CD14-positive monocyte (primary cell): Measurements from ENCODE around the gene NAA10. TPM values are rescaled to one million over a fixed set of nuclear protein-coding genes. Genes with fewer than 3 reads are reported as not detected.

Source experiments
- DNase-seq, 3 donors: peaks; one replicate each; pipeline ENCODE4 v3.0.0-alpha.2; 2011 to 2022
- H2AFZ ChIP-seq: 2 replicates; pipeline ENCODE4 v1.6.0; 2012; ENCODE audit warnings: mild to moderate bottlenecking, low read depth, low read length, inconsistent platforms; ENCODE audit not compliant: insufficient read depth, poor library complexity, severe bottlenecking
- H3K27ac ChIP-seq, 2 donors: 1 replicate in 1 of 2; 2 replicates in 1 of 2; pipeline ENCODE4 v1.5.1; 2012 to 2013; ENCODE audit warnings: low read length in 2 of 2, control low read depth in 1 of 2, inconsistent platforms in 1 of 2, low read depth in 1 of 2, mild to moderate bottlenecking in 1 of 2
- H3K27me3 ChIP-seq, 2 donors: one replicate each; pipeline versions ENCODE4 v1.6.0 to v1.6.1; 2011 to 2013; ENCODE audit warnings: low read length in 2 of 2; ENCODE audit not compliant: control insufficient read depth in 2 of 2, insufficient read depth in 2 of 2
- H3K36me3 ChIP-seq, 2 donors: replicated peaks in 1 of 2; 1 replicate in 1 of 2; 2 replicates in 1 of 2; pipeline versions ENCODE4 v1.5.1 to v1.6.1; 2012 to 2013; ENCODE audit warnings: low read length in 2 of 2, control low read depth in 1 of 2, inconsistent platforms in 1 of 2, mild to moderate bottlenecking in 1 of 2; ENCODE audit not compliant: insufficient read depth in 2 of 2, control insufficient read depth in 1 of 2
- H3K4me1 ChIP-seq, 2 donors: 1 replicate in 1 of 2; 2 replicates in 1 of 2; pipeline versions ENCODE4 v1.5.1 to v1.6.1; 2012 to 2013; ENCODE audit warnings: low read length in 2 of 2, control low read depth in 1 of 2, inconsistent platforms in 1 of 2, mild to moderate bottlenecking in 1 of 2, moderate library complexity in 1 of 2; ENCODE audit not compliant: insufficient read depth in 2 of 2, control insufficient read depth in 1 of 2
- H3K4me2 ChIP-seq: replicated peaks from 2 replicates; pipeline ENCODE3; 2012; ENCODE audit warnings: low read length, moderate library complexity, mild to moderate bottlenecking; ENCODE audit not compliant: poor library complexity, severe bottlenecking; ENCODE audit errors: extremely low read depth
- H3K4me3 ChIP-seq, 3 experiments: fragments of 200-600 bp in 1 of 3; sonication (generic) in 1 of 3; replicated peaks in 1 of 3; 1 replicate in 2 of 3; 2 replicates in 1 of 3; pipeline ENCODE4 v1.5.1; 2011 to 2013; ENCODE audit warnings: low read length in 3 of 3, mild to moderate bottlenecking in 3 of 3, control low read depth in 2 of 3, low read depth in 2 of 3, inconsistent platforms in 1 of 3, moderate library complexity in 1 of 3
- H3K79me2 ChIP-seq: 2 replicates; pipeline ENCODE4 v1.6.0; 2012; ENCODE audit warnings: mild to moderate bottlenecking, control low read depth, inconsistent platforms, low read length, moderate library complexity; ENCODE audit not compliant: insufficient read depth
- H3K9ac ChIP-seq: 2 replicates; pipeline ENCODE4 v1.6.0; 2017; ENCODE audit warnings: low read length, mild to moderate bottlenecking; ENCODE audit not compliant: insufficient read depth, poor library complexity, severe bottlenecking
- H3K9me3 ChIP-seq, 2 donors: replicated peaks in 1 of 2; 1 replicate in 1 of 2; 2 replicates in 1 of 2; pipeline versions ENCODE4 v1.5.1 to v1.6.1; 2012 to 2013; ENCODE audit warnings: low read length in 2 of 2, control low read depth in 1 of 2; ENCODE audit not compliant: control insufficient read depth in 1 of 2, insufficient read depth in 1 of 2
- H4K20me1 ChIP-seq: 2 replicates; pipeline ENCODE4 v1.6.0; 2012; ENCODE audit warnings: mild to moderate bottlenecking, low read length, control low read depth, moderate library complexity; ENCODE audit not compliant: insufficient read depth
- H3K27ac Mint-ChIP-seq, 7 donors: one replicate each; pipeline ENCODE4 v1.8.0; 2020; ENCODE audit warnings: mild to moderate bottlenecking in 7 of 7, mixed read lengths in 7 of 7, moderate library complexity in 6 of 7, inconsistent platforms in 2 of 7
- H3K27me3 Mint-ChIP-seq, 3 donors: one replicate each; pipeline ENCODE4 v1.8.0; 2021 to 2022; ENCODE audit warnings: low read depth in 3 of 3, mild to moderate bottlenecking in 3 of 3, mixed read lengths in 3 of 3, moderate library complexity in 3 of 3, inconsistent platforms in 1 of 3
- H3K36me3 Mint-ChIP-seq, 2 donors: one replicate each; pipeline ENCODE4 v1.8.0; 2020; ENCODE audit warnings: mixed read lengths in 2 of 2, inconsistent platforms in 1 of 2, mild to moderate bottlenecking in 1 of 2
- H3K4me1 Mint-ChIP-seq: one replicate; pipeline ENCODE4 v1.8.0; 2020; ENCODE audit warnings: mild to moderate bottlenecking, mixed read lengths
- H3K4me3 Mint-ChIP-seq, 2 donors: one replicate each; pipeline ENCODE4 v1.8.0; 2020; ENCODE audit warnings: mild to moderate bottlenecking in 2 of 2, mixed read lengths in 2 of 2, moderate library complexity in 1 of 2
- H3K9me3 Mint-ChIP-seq, 7 donors: one replicate each; pipeline ENCODE4 v1.8.0; 2020 to 2022; ENCODE audit warnings: mixed read lengths in 7 of 7, mild to moderate bottlenecking in 6 of 7, moderate library complexity in 6 of 7, inconsistent platforms in 2 of 7
- CTCF ChIP-seq: fragments of 200-600 bp; IDR thresholded peaks from one replicate; pipeline ENCODE4 v1.8.0; 2022; ENCODE audit warnings: antibody characterized with exemption, mild to moderate bottlenecking
- WGBS: methylation state at CpG from one replicate; pipeline ENCODE4 v1.1.5; 2013; ENCODE audit warnings: missing lambda C conversion rate; ENCODE audit not compliant: insufficient coverage; 5-methylcytosine and 5-hydroxymethylcytosine counted together
- intact Hi-C, 2 donors: fragments of 100-400 bp; cut with micrococcal nuclease; formaldehyde crosslinking; loops; one replicate each; pipeline versions ENCODE4 v1.15.0 to v1.15.1; 2023
- polyA plus RNA-seq, 3 donors: library from polyadenylated mRNA; depleted of rRNA in 1 of 3; unstranded in 2 of 3; stranded (reverse) in 1 of 3; fragments of 300-500 nt in 2 of 3; fragments of >200 nt in 1 of 3; fragmentation: Illumina TruSeq in 2 of 3; gene quantifications; 1 replicate in 2 of 3; 2 replicates in 1 of 3; pipeline ENCODE4 v1.2.3, GENCODE V29; 2012 to 2021

The NAA10 gene
- polyA plus RNA-seq, 3 donors = 46.7 to 109 (median 47.9) TPM

GRCh38 chrX:153931748-153932147 lies 3.1 kb downstream of the NAA10 start:
- peaks cover 47% of the 10 kb centered on the region for H3K79me2 ChIP-seq
- Mint-ChIP-seq H3K27ac (peak overlapping the region in 2 of 7 donors; percentile 14 to 15), H3K9me3 (peaks cover 0 to 17% (median 6%) of the 10 kb centered on the region in 7 donors), H3K4me3 (no peak overlapping the region), H3K27me3 (peaks cover 0 to 41% (median 2%) of the 10 kb centered on the region in 3 donors), H3K4me1 (peaks cover 26% of the 10 kb centered on the region), H3K36me3 (peaks cover 17 to 32% of the 10 kb centered on the region in 2 donors)
- intact Hi-C loops = no loop called here
- H3K9me3 ChIP-seq = no peaks in the 10 kb centered on the region
- no peak overlapping the region for H3K4me3 ChIP-seq
- peaks cover 31 to 36% of the 10 kb centered on the region in 2 donors for H3K36me3 ChIP-seq
- H3K27me3 ChIP-seq = peaks cover 0 to 3% of the 10 kb centered on the region in 2 donors
- peaks cover 80% of the 10 kb centered on the region for H4K20me1 ChIP-seq
- H3K4me2 ChIP-seq = no peak overlapping the region
- no peak overlapping the region for H3K27ac ChIP-seq
- H3K4me1 ChIP-seq = peaks cover 44 to 56% of the 10 kb centered on the region in 2 donors
- DNase-seq = no peak
- no peak for TF ChIP-seq CTCF
- no peak overlapping the region for H3K9ac ChIP-seq
- WGBS = 83% methylated on average over 1 of the region's 13 CpGs
- H2AFZ ChIP-seq = no peak overlapping the region

- intact Hi-C loops = no loop called here
- Histone ChIP-seq H3K4me1 (peaks cover 47 to 62% of the 10 kb centered on the region in 2 donors), H3K9me3 (no peaks in the 10 kb centered on the region), H3K27me3 (peaks cover 0 to 3% of the 10 kb centered on the region in 2 donors), H3K4me3 (no peak overlapping the region), H3K9ac (no peak overlapping the region), H3K36me3 (peaks cover 31 to 36% of the 10 kb centered on the region in 2 donors), H3K79me2 (peaks cover 47% of the 10 kb centered on the region), H4K20me1 (peaks cover 81% of the 10 kb centered on the region), H3K4me2 (no peak overlapping the region), H2AFZ (no peak overlapping the region), H3K27ac (peak overlapping the region in 1 of 2 donors; percentile 11)
- Mint-ChIP-seq H3K4me1 (peaks cover 26% of the 10 kb centered on the region), H3K27me3 (peaks cover 0 to 35% (median 2%) of the 10 kb centered on the region in 3 donors), H3K36me3 (peaks cover 17 to 32% of the 10 kb centered on the region in 2 donors), H3K4me3 (no peak overlapping the region), H3K9me3 (peaks cover 0 to 19% (median 6%) of the 10 kb centered on the region in 7 donors), H3K27ac (peak overlapping the region in 6 of 7 donors; percentile 6 to 70 (median 50))
- no peak for TF ChIP-seq CTCF
- WGBS = 100% methylated on average over 4 of the region's 8 CpGs
- no peak for DNase-seq
These were observed 3.7 kb downstream of the NAA10 start for GRCh38 chrX:153931151-153931550.
